ENCODE results near the gene KRT7. TPM values are rescaled to one million over a fixed set of nuclear protein-coding genes. Genes with fewer than 3 reads are reported as not detected.
A peak's percentile ranks its signal among the peaks of the same experiment; 100 is the strongest.

KRT7 gene
- total RNA-seq, 1 donor: 27.9 TPM

- peak overlapping the region; percentile 87 for H2AFZ ChIP-seq (ENCODE audit: low read length)
- H3K27ac ChIP-seq (ENCODE audit: low read depth, low read length): peak overlapping the region; percentile 99
- no peaks in the 10 kb centered on the region for H3K9me3 ChIP-seq (ENCODE audit: low read depth, low read length)
- peak overlapping the region; percentile 61 for H3K4me3 ChIP-seq (ENCODE audit: insufficient read depth, low read length)
- no peaks in the 10 kb centered on the region for H3K79me2 ChIP-seq (ENCODE audit: insufficient read depth, low read length)
- no peaks in the 10 kb centered on the region for H3K27me3 ChIP-seq (ENCODE audit: insufficient read depth, low read length)
- peak overlapping the region; percentile 77 for H3K4me2 ChIP-seq (ENCODE audit: insufficient read depth, low read length)
- TF ChIP-seq, protein P1, sequence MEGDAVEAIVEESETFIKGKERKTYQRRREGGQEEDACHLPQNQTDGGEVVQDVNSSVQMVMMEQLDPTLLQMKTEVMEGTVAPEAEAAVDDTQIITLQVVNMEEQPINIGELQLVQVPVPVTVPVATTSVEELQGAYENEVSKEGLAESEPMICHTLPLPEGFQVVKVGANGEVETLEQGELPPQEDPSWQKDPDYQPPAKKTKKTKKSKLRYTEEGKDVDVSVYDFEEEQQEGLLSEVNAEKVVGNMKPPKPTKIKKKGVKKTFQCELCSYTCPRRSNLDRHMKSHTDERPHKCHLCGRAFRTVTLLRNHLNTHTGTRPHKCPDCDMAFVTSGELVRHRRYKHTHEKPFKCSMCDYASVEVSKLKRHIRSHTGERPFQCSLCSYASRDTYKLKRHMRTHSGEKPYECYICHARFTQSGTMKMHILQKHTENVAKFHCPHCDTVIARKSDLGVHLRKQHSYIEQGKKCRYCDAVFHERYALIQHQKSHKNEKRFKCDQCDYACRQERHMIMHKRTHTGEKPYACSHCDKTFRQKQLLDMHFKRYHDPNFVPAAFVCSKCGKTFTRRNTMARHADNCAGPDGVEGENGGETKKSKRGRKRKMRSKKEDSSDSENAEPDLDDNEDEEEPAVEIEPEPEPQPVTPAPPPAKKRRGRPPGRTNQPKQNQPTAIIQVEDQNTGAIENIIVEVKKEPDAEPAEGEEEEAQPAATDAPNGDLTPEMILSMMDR (IDR thresholded peaks at IDR 0.05; ENCODE audit: extremely low read depth, low read depth, low read length): peak; percentile 93
- peak; percentile 90 for DNase-seq (ENCODE audit: insufficient read length, low spot score, missing footprints)
- H4K20me1 ChIP-seq (ENCODE audit: insufficient read depth, low read length): no peaks in the 10 kb centered on the region
- H3K4me1 ChIP-seq (ENCODE audit: insufficient read depth, low read length): peaks cover 35% of the 10 kb centered on the region
- H3K36me3 ChIP-seq (ENCODE audit: insufficient read depth, low read length): no peaks in the 10 kb centered on the region
These were observed 45.8 kb downstream of the KRT7 start for GRCh38 chr12:52278575-52279421.

- no peaks in the 10 kb centered on the region for H3K79me2 ChIP-seq (ENCODE audit: insufficient read depth, low read length)
- no peaks in the 10 kb centered on the region for H3K36me3 ChIP-seq (ENCODE audit: insufficient read depth, low read length)
- H3K9me3 ChIP-seq (ENCODE audit: low read depth, low read length): no peaks in the 10 kb centered on the region
- DNase-seq (ENCODE audit: insufficient read length, low spot score, missing footprints): peak; percentile 88
- TF ChIP-seq, protein P1 (IDR thresholded peaks at IDR 0.05; ENCODE audit: extremely low read depth, low read depth, low read length): no peak
- no peaks in the 10 kb centered on the region for H4K20me1 ChIP-seq (ENCODE audit: insufficient read depth, low read length)
- H3K27me3 ChIP-seq (ENCODE audit: insufficient read depth, low read length): no peaks in the 10 kb centered on the region
- peak overlapping the region; percentile 77 for H3K4me2 ChIP-seq (ENCODE audit: insufficient read depth, low read length)
- peaks cover 36% of the 10 kb centered on the region for H3K4me1 ChIP-seq (ENCODE audit: insufficient read depth, low read length)
- peak overlapping the region; percentile 58 for H2AFZ ChIP-seq (ENCODE audit: low read length)
- peak overlapping the region; percentile 99 for H3K27ac ChIP-seq (ENCODE audit: low read depth, low read length)
- peak overlapping the region; percentile 23 for H3K4me3 ChIP-seq (ENCODE audit: insufficient read depth, low read length)
These were observed 46.6 kb downstream of the KRT7 start for GRCh38 chr12:52279422-52280318.

DNA sequence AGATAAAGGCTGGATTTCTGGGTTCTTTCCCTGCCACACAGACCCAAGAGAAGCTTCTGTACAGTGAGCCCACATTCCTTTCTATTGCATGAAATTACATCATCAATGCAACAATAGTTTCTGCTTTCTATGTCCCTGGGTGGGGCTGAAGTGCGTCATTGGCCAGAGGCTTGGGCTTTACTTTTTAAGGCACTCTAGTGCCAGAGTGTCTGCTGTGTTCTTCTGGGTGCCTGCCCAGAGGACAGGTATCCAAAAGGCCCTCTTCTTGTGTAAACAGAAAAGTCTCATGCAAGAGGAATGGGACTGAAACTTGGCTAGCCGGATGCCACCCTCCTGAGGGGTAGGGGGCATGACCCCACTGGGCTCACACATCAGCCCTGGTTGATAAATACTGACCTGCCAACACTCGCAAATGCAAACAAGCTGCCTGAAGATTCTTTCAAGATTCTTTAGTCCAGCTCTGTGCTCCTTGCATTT is 47.3 kb downstream of the KRT7 start:
- TF ChIP-seq, protein P1 (IDR thresholded peaks at IDR 0.05; ENCODE audit: extremely low read depth, low read depth, low read length): no peak
- no peaks in the 10 kb centered on the region for H3K9me3 ChIP-seq (ENCODE audit: low read depth, low read length)
- H3K4me2 ChIP-seq (ENCODE audit: insufficient read depth, low read length): peak overlapping the region; percentile 59
- DNase-seq (ENCODE audit: insufficient read length, low spot score, missing footprints): peak; percentile 94
- H3K27ac ChIP-seq (ENCODE audit: low read depth, low read length): peak overlapping the region; percentile 99
- H2AFZ ChIP-seq (ENCODE audit: low read length): no peak overlapping the region
- H3K27me3 ChIP-seq (ENCODE audit: insufficient read depth, low read length): no peaks in the 10 kb centered on the region
- no peaks in the 10 kb centered on the region for H4K20me1 ChIP-seq (ENCODE audit: insufficient read depth, low read length)
- H3K36me3 ChIP-seq (ENCODE audit: insufficient read depth, low read length): no peaks in the 10 kb centered on the region
- H3K4me1 ChIP-seq (ENCODE audit: insufficient read depth, low read length): peaks cover 42% of the 10 kb centered on the region
- peak overlapping the region; percentile 27 for H3K4me3 ChIP-seq (ENCODE audit: insufficient read depth, low read length)
- no peaks in the 10 kb centered on the region for H3K79me2 ChIP-seq (ENCODE audit: insufficient read depth, low read length)
